GM12878 (cell line): ENCODE results near the gene EEF1AKMT3. TPM values are rescaled to one million over a fixed set of nuclear protein-coding genes. Genes with fewer than 3 reads are reported as not detected.

ENCODE experiments used
- ATAC-seq: fragments of 200-7000 bp; cut with Tn5 transposase; 3 replicates; pipeline ENCODE4 v1.9.1; 2020; ENCODE audit warnings: mild to moderate bottlenecking, moderate library complexity
- BruUV-seq: library from RNA; stranded (reverse); fragments of 400-500 nt; replicated peaks from 2 replicates; lab custom pipeline; 2021; lab: Mats Ljungman, UMichigan
- CTCF ChIA-PET: fragments of 300-600 bp; sonication (Branson Sonifier 250); formaldehyde crosslinking; extraction: SDS; loops from one replicate; lab custom pipeline; 2021; ENCODE audit warnings: inconsistent platforms; lab: Yijun Ruan, JAX
- POLR2A ChIA-PET: fragments of 350-600 bp; formaldehyde crosslinking; extraction: SDS; loops from one replicate; lab custom pipeline; 2021; ENCODE audit warnings: inconsistent platforms; lab: Charles Lee
- RAD21 ChIA-PET: fragments of 300-600 bp; sonication (Branson Sonifier 250); formaldehyde crosslinking; loops from one replicate; lab custom pipeline; 2023; ENCODE audit warnings: antibody characterized with exemption; ENCODE audit not compliant: unreplicated experiment; lab: Charles Lee
- SMC1A ChIA-PET: fragments of 300-600 bp; sonication (Branson Sonifier 250); formaldehyde crosslinking; loops from one replicate; lab custom pipeline; 2023; ENCODE audit not compliant: unreplicated experiment, uncharacterized antibody; lab: Charles Lee
- DNase-seq: peaks from one replicate; pipeline ENCODE4 v3.0.0-alpha.2; 2011; ENCODE audit warnings: low read depth, low spot score
- FAIRE-seq: peaks from 3 replicates; lab custom pipeline; 2011; peaks lifted over from hg19 to GRCh38; lab: Jason Lieb, UNC
- H2AFZ ChIP-seq: 2 replicates; pipeline ENCODE4 v1.6.0; 2011; ENCODE audit warnings: low read depth, low read length, control low read depth; ENCODE audit not compliant: control insufficient read depth
- H3K27ac ChIP-seq: 2 replicates; pipeline ENCODE4 v1.5.1; 2011; ENCODE audit warnings: control low read depth; ENCODE audit not compliant: control insufficient read depth, insufficient read depth
- H3K27me3 ChIP-seq, 2 experiments: replicated peaks in 1 of 2; 2 replicates each; pipeline versions ENCODE4 v1.6.0 to v1.6.1; 2011; ENCODE audit warnings: low read length in 1 of 2; ENCODE audit not compliant: control insufficient read depth in 2 of 2, insufficient read depth in 2 of 2
- H3K36me3 ChIP-seq, 2 experiments: 2 replicates each; pipeline ENCODE4 v1.5.1; 2011; ENCODE audit warnings: low read length in 1 of 2; ENCODE audit not compliant: control insufficient read depth in 2 of 2, insufficient read depth in 2 of 2
- H3K4me1 ChIP-seq: 2 replicates; pipeline ENCODE4 v1.6.1; 2011; ENCODE audit warnings: mild to moderate bottlenecking, low read length, moderate library complexity, mixed read lengths; ENCODE audit not compliant: control insufficient read depth, insufficient read depth
- H3K4me2 ChIP-seq: 2 replicates; pipeline ENCODE4 v1.6.0; 2011; ENCODE audit warnings: control low read depth; ENCODE audit not compliant: control insufficient read depth, insufficient read depth
- H3K4me3 ChIP-seq: fragments of 200-600 bp; sonication (generic); 2 replicates; pipeline ENCODE4 v1.5.1; 2016
- H3K79me2 ChIP-seq: 2 replicates; pipeline ENCODE4 v1.6.0; 2011; ENCODE audit warnings: low read length; ENCODE audit not compliant: control insufficient read depth, insufficient read depth
- H3K9ac ChIP-seq: 2 replicates; pipeline ENCODE4 v1.8.0; 2011; ENCODE audit warnings: low read length, control low read depth, mixed read lengths; ENCODE audit not compliant: control insufficient read depth, insufficient read depth
- H3K9me3 ChIP-seq: replicated peaks from 3 replicates; pipeline ENCODE4 v1.5.1; 2011; ENCODE audit warnings: mild to moderate bottlenecking, low read length; ENCODE audit not compliant: control insufficient read depth, insufficient read depth
- H4K20me1 ChIP-seq: 2 replicates; pipeline ENCODE4 v1.6.0; 2011; ENCODE audit not compliant: control insufficient read depth, insufficient read depth
- ASH2L ChIP-seq: fragments of 300-600, 200-600 bp; sonication (generic); IDR thresholded peaks from 2 replicates; pipeline ENCODE4 v1.6.1; 2017; ENCODE audit warnings: low read depth, mild to moderate bottlenecking, borderline replicate concordance
- ATF3 ChIP-seq: IDR thresholded peaks from 2 replicates; pipeline ENCODE4 v1.6.1; 2011; ENCODE audit warnings: low read depth, mild to moderate bottlenecking, low read length, moderate library complexity, borderline replicate concordance; ENCODE audit errors: extremely low read depth
- BACH1 ChIP-seq: fragments of 450-650 bp; IDR thresholded peaks from 2 replicates; pipeline ENCODE4 v1.6.1; 2017; ENCODE audit warnings: mild to moderate bottlenecking, borderline replicate concordance
- BHLHE40 ChIP-seq, 2 experiments: fragments of 450-650 bp in 1 of 2; IDR thresholded peaks; 2 replicates each; pipeline ENCODE4 v1.6.1; 2011 to 2017; ENCODE audit warnings: low read depth in 2 of 2, borderline replicate concordance in 1 of 2, improper control_type of control experiment in 1 of 2, low read length in 1 of 2, mild to moderate bottlenecking in 1 of 2
- CUX1 ChIP-seq: IDR thresholded peaks from 2 replicates; pipeline ENCODE4 v1.6.1; 2012; ENCODE audit warnings: improper control_type of control experiment, low read depth, low read length; ENCODE audit not compliant: insufficient replicate concordance
- ETV6 ChIP-seq, 2 experiments: fragments of 450-650 bp in 1 of 2; IDR thresholded peaks in 1 of 2; conservative IDR thresholded peaks in 1 of 2; 2 replicates each; pipeline ENCODE4 v1.6.1; 2014; ENCODE audit warnings: antibody characterized with exemption in 1 of 2, borderline replicate concordance in 1 of 2, low read depth in 1 of 2, mild to moderate bottlenecking in 1 of 2, moderate library complexity in 1 of 2
- IKZF2 ChIP-seq, 2 experiments: fragments of 450-650 bp; IDR thresholded peaks; 2 replicates each; pipeline ENCODE4 v1.6.1; 2017; ENCODE audit warnings: mild to moderate bottlenecking in 2 of 2, moderate library complexity in 2 of 2
- IRF5 ChIP-seq: fragments of 450-650 bp; IDR thresholded peaks from 2 replicates; pipeline ENCODE4 v1.6.1; 2017; ENCODE audit warnings: borderline replicate concordance
- MTA3 ChIP-seq: IDR thresholded peaks from 2 replicates; pipeline ENCODE4 v1.6.1; 2012; ENCODE audit warnings: low read length, inconsistent platforms, borderline replicate concordance
- MYB ChIP-seq: fragments of 150-350 bp; IDR thresholded peaks from 2 replicates; pipeline ENCODE4 v1.6.1; 2014; ENCODE audit warnings: mild to moderate bottlenecking, low read depth, low read length, borderline replicate concordance
- RAD21 ChIP-seq: IDR thresholded peaks from 2 replicates; pipeline ENCODE4 v1.6.1; 2011; ENCODE audit warnings: mild to moderate bottlenecking, low read depth, low read length, moderate library complexity; ENCODE audit not compliant: insufficient read depth
- SREBF2 ChIP-seq: IDR thresholded peaks from 2 replicates; pipeline ENCODE4 v1.6.1; 2012; ENCODE audit warnings: mild to moderate bottlenecking, low read length
- SRF ChIP-seq, 2 experiments: IDR thresholded peaks; 2 replicates each; pipeline ENCODE4 v1.6.1; 2011; ENCODE audit warnings: low read depth in 2 of 2, low read length in 2 of 2, mild to moderate bottlenecking in 1 of 2, moderate library complexity in 1 of 2
- WGBS: methylation state at CpG from one replicate; pipeline ENCODE4 v1.1.6; 2016; ENCODE audit warnings: low lambda C conversion rate; ENCODE audit not compliant: insufficient replicate concordance, insufficient coverage; ENCODE audit errors: missing lambda C conversion rate; 5-methylcytosine and 5-hydroxymethylcytosine counted together
- in situ Hi-C: fragments of 300-500 bp; cut with MboI; formaldehyde crosslinking; loops from 9 replicates; pipeline ENCODE4 v1.14.3; 2018; ENCODE audit warnings: mixed read lengths
- intact Hi-C: fragments of 100-400 bp; cut with micrococcal nuclease; formaldehyde crosslinking; loops from one replicate; pipeline ENCODE4 v1.14.2; 2022; ENCODE audit not compliant: unreplicated experiment
- polyA plus RNA-seq, 11 experiments: library from polyadenylated mRNA; depleted of rRNA in 4 of 11; unstranded in 6 of 11; stranded (reverse) in 5 of 11; fragments of >200 nt; fragmentation: Nextera tagmentation in 4 of 11; fragmentation: Illumina TruSeq in 1 of 11; extraction: Ambion mirVana in 4 of 11; extraction: Trizol in 1 of 11; gene quantifications; 1 replicate in 1 of 11; 2 replicates in 10 of 11; pipeline versions ENCODE4 v1.2.1 to v1.2.3, GENCODE V29; 2011 to 2016; ENCODE audit warnings: inconsistent platforms in 2 of 11, missing spikeins in 2 of 11, low read depth in 1 of 11
- total RNA-seq, 4 experiments: library from RNA; depleted of rRNA in 3 of 4; stranded (reverse); fragments of >200 nt in 3 of 4; fragmentation: Illumina TruSeq in 1 of 4; extraction: Trizol in 1 of 4; gene quantifications; 2 replicates each; pipeline versions ENCODE4 v1.2.1 to v1.2.3, GENCODE V29; 2013 to 2021

EEF1AKMT3 gene
- total and polyA plus RNA-seq, 10 of the 15 experiments (the other 5 are each of a cell fraction or from before 2014, with no cell fraction given), result 1.2 to 8.2 (median 3.5) TPM

- Histone ChIP-seq H3K9ac (no peak overlapping the region), H3K27me3 (no peaks in the 10 kb centered on the region), H3K9me3 (no peaks in the 10 kb centered on the region), H3K4me1 (no peaks in the 10 kb centered on the region), H3K4me2 (no peak overlapping the region), H4K20me1 (no peaks in the 10 kb centered on the region), H3K27ac (no peak overlapping the region), H2AFZ (no peak overlapping the region), H3K36me3 (peaks cover 7 to 28% of the 10 kb centered on the region in 2 experiments), H3K79me2 (no peaks in the 10 kb centered on the region), H3K4me3 (no peak overlapping the region)
- BruUV-seq, result no TSS peak
- in situ Hi-C loops, result no loop called here
- FAIRE-seq (no peak), DNase-seq (no peak), ATAC-seq (no peak)
- POLR2A ChIA-PET, result no interaction called here
- intact Hi-C loops, result no loop called here
- WGBS, result 86% methylated on average over 6 of the region's 6 CpGs
- CTCF ChIA-PET, result no interaction called here
- RAD21 ChIA-PET, result no interaction called here
- SMC1A ChIA-PET, result no interaction called here
- TF ChIP-seq BACH1, result no peak
- no peak for TF ChIP-seq MYB
- TF ChIP-seq BHLHE40 (IDR thresholded peaks at IDR 0.05; ENCODE audit: borderline replicate concordance in 1 of 2, low read depth in 2 of 2, low read length in 1 of 2), result no peak
- no peak for TF ChIP-seq ASH2L
- no peak for TF ChIP-seq ETV6 (conservative IDR thresholded peaks at IDR 0.05 in 1 of 2, IDR thresholded peaks at IDR 0.05 in 1 of 2; ENCODE audit: borderline replicate concordance in 1 of 2, low read depth in 1 of 2)
- TF ChIP-seq SREBF2, result no peak
- TF ChIP-seq ATF3, result no peak
- no peak for TF ChIP-seq IRF5
- no peak for TF ChIP-seq SRF (IDR thresholded peaks at IDR 0.05; ENCODE audit: low read depth in 2 of 2, low read length in 2 of 2)
- TF ChIP-seq MTA3, result no peak
- no peak for TF ChIP-seq RAD21
- TF ChIP-seq CUX1, result no peak
- no peak for TF ChIP-seq IKZF2 (IDR thresholded peaks at IDR 0.05)
Observed at GRCh38 chr12:57795354-57795753, 22.9 kb downstream of the EEF1AKMT3 start.
